CD14-positive monocyte (primary cell): ENCODE data around the gene SSU72. TPM values are rescaled to one million over a fixed set of nuclear protein-coding genes. Genes with fewer than 3 reads are reported as not detected.
A peak's percentile ranks its signal among the peaks of the same experiment; 100 is the strongest.

Experiments used
- DNase-seq, 3 donors: peaks; one replicate each; pipeline ENCODE4 v3.0.0-alpha.2; 2011 to 2022
- H2AFZ ChIP-seq: 2 replicates; pipeline ENCODE4 v1.6.0; 2012; ENCODE audit warnings: mild to moderate bottlenecking, low read depth, low read length, inconsistent platforms; ENCODE audit not compliant: insufficient read depth, poor library complexity, severe bottlenecking
- H3K27ac ChIP-seq, 2 donors: 1 replicate in 1 of 2; 2 replicates in 1 of 2; pipeline ENCODE4 v1.5.1; 2012 to 2013; ENCODE audit warnings: low read length in 2 of 2, control low read depth in 1 of 2, inconsistent platforms in 1 of 2, low read depth in 1 of 2, mild to moderate bottlenecking in 1 of 2
- H3K27me3 ChIP-seq, 2 donors: one replicate each; pipeline versions ENCODE4 v1.6.0 to v1.6.1; 2011 to 2013; ENCODE audit warnings: low read length in 2 of 2; ENCODE audit not compliant: control insufficient read depth in 2 of 2, insufficient read depth in 2 of 2
- H3K36me3 ChIP-seq, 2 donors: replicated peaks in 1 of 2; 1 replicate in 1 of 2; 2 replicates in 1 of 2; pipeline versions ENCODE4 v1.5.1 to v1.6.1; 2012 to 2013; ENCODE audit warnings: low read length in 2 of 2, control low read depth in 1 of 2, inconsistent platforms in 1 of 2, mild to moderate bottlenecking in 1 of 2; ENCODE audit not compliant: insufficient read depth in 2 of 2, control insufficient read depth in 1 of 2
- H3K4me1 ChIP-seq, 2 donors: 1 replicate in 1 of 2; 2 replicates in 1 of 2; pipeline versions ENCODE4 v1.5.1 to v1.6.1; 2012 to 2013; ENCODE audit warnings: low read length in 2 of 2, control low read depth in 1 of 2, inconsistent platforms in 1 of 2, mild to moderate bottlenecking in 1 of 2, moderate library complexity in 1 of 2; ENCODE audit not compliant: insufficient read depth in 2 of 2, control insufficient read depth in 1 of 2
- H3K4me2 ChIP-seq: replicated peaks from 2 replicates; pipeline ENCODE3; 2012; ENCODE audit warnings: low read length, moderate library complexity, mild to moderate bottlenecking; ENCODE audit not compliant: poor library complexity, severe bottlenecking; ENCODE audit errors: extremely low read depth
- H3K4me3 ChIP-seq, 3 experiments: fragments of 200-600 bp in 1 of 3; sonication (generic) in 1 of 3; replicated peaks in 1 of 3; 1 replicate in 2 of 3; 2 replicates in 1 of 3; pipeline ENCODE4 v1.5.1; 2011 to 2013; ENCODE audit warnings: low read length in 3 of 3, mild to moderate bottlenecking in 3 of 3, control low read depth in 2 of 3, low read depth in 2 of 3, inconsistent platforms in 1 of 3, moderate library complexity in 1 of 3
- H3K79me2 ChIP-seq: 2 replicates; pipeline ENCODE4 v1.6.0; 2012; ENCODE audit warnings: mild to moderate bottlenecking, control low read depth, inconsistent platforms, low read length, moderate library complexity; ENCODE audit not compliant: insufficient read depth
- H3K9ac ChIP-seq: 2 replicates; pipeline ENCODE4 v1.6.0; 2017; ENCODE audit warnings: low read length, mild to moderate bottlenecking; ENCODE audit not compliant: insufficient read depth, poor library complexity, severe bottlenecking
- H3K9me3 ChIP-seq, 2 donors: replicated peaks in 1 of 2; 1 replicate in 1 of 2; 2 replicates in 1 of 2; pipeline versions ENCODE4 v1.5.1 to v1.6.1; 2012 to 2013; ENCODE audit warnings: low read length in 2 of 2, control low read depth in 1 of 2; ENCODE audit not compliant: control insufficient read depth in 1 of 2, insufficient read depth in 1 of 2
- H4K20me1 ChIP-seq: 2 replicates; pipeline ENCODE4 v1.6.0; 2012; ENCODE audit warnings: mild to moderate bottlenecking, low read length, control low read depth, moderate library complexity; ENCODE audit not compliant: insufficient read depth
- H3K27ac Mint-ChIP-seq, 7 donors: one replicate each; pipeline ENCODE4 v1.8.0; 2020; ENCODE audit warnings: mild to moderate bottlenecking in 7 of 7, mixed read lengths in 7 of 7, moderate library complexity in 6 of 7, inconsistent platforms in 2 of 7
- H3K27me3 Mint-ChIP-seq, 3 donors: one replicate each; pipeline ENCODE4 v1.8.0; 2021 to 2022; ENCODE audit warnings: low read depth in 3 of 3, mild to moderate bottlenecking in 3 of 3, mixed read lengths in 3 of 3, moderate library complexity in 3 of 3, inconsistent platforms in 1 of 3
- H3K36me3 Mint-ChIP-seq, 2 donors: one replicate each; pipeline ENCODE4 v1.8.0; 2020; ENCODE audit warnings: mixed read lengths in 2 of 2, inconsistent platforms in 1 of 2, mild to moderate bottlenecking in 1 of 2
- H3K4me1 Mint-ChIP-seq: one replicate; pipeline ENCODE4 v1.8.0; 2020; ENCODE audit warnings: mild to moderate bottlenecking, mixed read lengths
- H3K4me3 Mint-ChIP-seq, 2 donors: one replicate each; pipeline ENCODE4 v1.8.0; 2020; ENCODE audit warnings: mild to moderate bottlenecking in 2 of 2, mixed read lengths in 2 of 2, moderate library complexity in 1 of 2
- H3K9me3 Mint-ChIP-seq, 7 donors: one replicate each; pipeline ENCODE4 v1.8.0; 2020 to 2022; ENCODE audit warnings: mixed read lengths in 7 of 7, mild to moderate bottlenecking in 6 of 7, moderate library complexity in 6 of 7, inconsistent platforms in 2 of 7
- WGBS: methylation state at CpG from one replicate; pipeline ENCODE4 v1.1.5; 2013; ENCODE audit warnings: missing lambda C conversion rate; ENCODE audit not compliant: insufficient coverage; 5-methylcytosine and 5-hydroxymethylcytosine counted together
- intact Hi-C, 2 donors: fragments of 100-400 bp; cut with micrococcal nuclease; formaldehyde crosslinking; loops; one replicate each; pipeline versions ENCODE4 v1.15.0 to v1.15.1; 2023
- polyA plus RNA-seq, 3 donors: library from polyadenylated mRNA; depleted of rRNA in 1 of 3; unstranded in 2 of 3; stranded (reverse) in 1 of 3; fragments of 300-500 nt in 2 of 3; fragments of >200 nt in 1 of 3; fragmentation: Illumina TruSeq in 2 of 3; gene quantifications; 1 replicate in 2 of 3; 2 replicates in 1 of 3; pipeline ENCODE4 v1.2.3, GENCODE V29; 2012 to 2021
- TF ChIP-seq, protein P1 (sequence below): fragments of 200-600 bp; IDR thresholded peaks from one replicate; pipeline ENCODE4 v1.8.0; 2022; ENCODE audit warnings: antibody characterized with exemption, mild to moderate bottlenecking

SSU72 gene
- polyA plus RNA-seq, 3 donors, result 88.1 to 168 (median 138) TPM

DNA sequence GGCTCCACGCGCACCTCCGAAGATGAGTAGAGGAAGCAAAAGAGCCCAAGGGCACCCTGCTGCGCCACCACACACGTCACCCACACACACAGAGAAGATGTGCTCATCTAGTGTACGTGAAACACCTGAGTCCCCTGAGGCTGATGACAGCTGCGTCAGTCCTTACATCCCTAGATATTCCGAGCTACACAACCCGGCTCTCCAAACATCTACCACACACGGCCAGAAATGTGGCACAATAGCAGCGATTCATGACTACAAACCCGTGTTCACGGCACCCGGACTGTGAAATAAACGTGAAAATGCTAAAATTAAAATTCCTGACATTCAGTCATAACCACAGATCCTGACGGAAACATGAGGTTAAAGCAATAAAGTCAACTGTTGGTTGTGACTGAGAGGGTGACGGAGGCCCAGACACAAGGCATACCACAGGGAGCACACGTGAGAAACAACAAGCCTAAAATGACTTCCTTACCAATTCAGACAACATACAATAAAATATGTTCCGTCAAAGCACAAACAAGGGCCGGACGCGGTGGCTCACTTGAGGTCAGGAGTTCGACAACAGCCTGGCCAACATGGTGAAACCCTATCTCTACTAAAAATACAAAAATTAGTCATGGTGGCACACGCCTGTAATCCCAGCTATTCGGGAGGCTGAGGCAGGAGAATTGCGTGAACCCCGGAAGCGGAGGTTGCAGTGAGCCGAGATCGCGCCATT lies 7.3 kb downstream of the SSU72 start:
- intact Hi-C loops, result no loop called here
- 95% methylated on average over 13 of the region's 31 CpGs for WGBS
- H3K9ac ChIP-seq, result no peak overlapping the region
- no peak overlapping the region for H2AFZ ChIP-seq
- no peaks in the 10 kb centered on the region for H3K4me1 ChIP-seq
- peaks cover 0 to 3% (median 1%) of the 10 kb centered on the region in 3 donors for H3K27me3 Mint-ChIP-seq
- TF ChIP-seq, protein P1, sequence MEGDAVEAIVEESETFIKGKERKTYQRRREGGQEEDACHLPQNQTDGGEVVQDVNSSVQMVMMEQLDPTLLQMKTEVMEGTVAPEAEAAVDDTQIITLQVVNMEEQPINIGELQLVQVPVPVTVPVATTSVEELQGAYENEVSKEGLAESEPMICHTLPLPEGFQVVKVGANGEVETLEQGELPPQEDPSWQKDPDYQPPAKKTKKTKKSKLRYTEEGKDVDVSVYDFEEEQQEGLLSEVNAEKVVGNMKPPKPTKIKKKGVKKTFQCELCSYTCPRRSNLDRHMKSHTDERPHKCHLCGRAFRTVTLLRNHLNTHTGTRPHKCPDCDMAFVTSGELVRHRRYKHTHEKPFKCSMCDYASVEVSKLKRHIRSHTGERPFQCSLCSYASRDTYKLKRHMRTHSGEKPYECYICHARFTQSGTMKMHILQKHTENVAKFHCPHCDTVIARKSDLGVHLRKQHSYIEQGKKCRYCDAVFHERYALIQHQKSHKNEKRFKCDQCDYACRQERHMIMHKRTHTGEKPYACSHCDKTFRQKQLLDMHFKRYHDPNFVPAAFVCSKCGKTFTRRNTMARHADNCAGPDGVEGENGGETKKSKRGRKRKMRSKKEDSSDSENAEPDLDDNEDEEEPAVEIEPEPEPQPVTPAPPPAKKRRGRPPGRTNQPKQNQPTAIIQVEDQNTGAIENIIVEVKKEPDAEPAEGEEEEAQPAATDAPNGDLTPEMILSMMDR, result no peak
- H3K79me2 ChIP-seq, result peaks cover 99% of the 10 kb centered on the region
- H3K36me3 Mint-ChIP-seq, result peaks cover 50 to 76% of the 10 kb centered on the region in 2 donors
- H3K4me3 ChIP-seq, result no peak overlapping the region
- H3K4me1 Mint-ChIP-seq, result peaks cover 18% of the 10 kb centered on the region
- no peaks in the 10 kb centered on the region for H3K9me3 Mint-ChIP-seq
- no peaks in the 10 kb centered on the region for H3K9me3 ChIP-seq
- no peaks in the 10 kb centered on the region for H3K27me3 ChIP-seq
- no peak overlapping the region for H3K4me3 Mint-ChIP-seq
- peak overlapping the region in 1 of 2 donors; percentile 36 for H3K27ac ChIP-seq
- H3K27ac Mint-ChIP-seq, result peak overlapping the region in 2 of 7 donors; percentile 33 to 74
- DNase-seq, result no peak
- no peak overlapping the region for H3K4me2 ChIP-seq
- peaks cover 51 to 76% of the 10 kb centered on the region in 2 donors for H3K36me3 ChIP-seq
- H4K20me1 ChIP-seq, result peaks cover 97% of the 10 kb centered on the region

DNA sequence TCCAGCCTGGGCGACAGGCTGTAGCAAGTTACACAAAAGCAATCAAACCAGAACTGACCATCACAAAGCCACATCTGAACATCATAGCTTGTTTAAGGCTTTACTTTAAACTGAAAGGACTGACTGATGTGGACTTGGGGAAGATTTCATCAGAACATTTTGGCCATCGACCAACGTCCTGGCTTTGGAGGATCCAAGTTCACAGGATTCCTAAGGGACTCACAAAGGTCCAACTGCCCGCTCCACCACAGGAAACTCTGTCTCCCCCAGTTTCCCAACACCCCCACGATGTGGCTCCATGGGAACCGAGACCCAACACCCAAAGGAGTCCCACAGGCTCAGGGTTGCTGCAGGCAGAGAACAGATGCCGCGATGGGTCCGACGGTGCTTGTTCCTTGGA lies 9.3 kb downstream of the SSU72 start:
- Histone ChIP-seq H3K4me1 (no peaks in the 10 kb centered on the region), H3K27ac (no peak overlapping the region), H3K36me3 (peaks cover 62 to 90% of the 10 kb centered on the region in 2 donors), H3K9ac (no peak overlapping the region), H3K4me3 (no peak overlapping the region), H3K4me2 (no peak overlapping the region), H3K79me2 (peaks cover 86% of the 10 kb centered on the region), H3K9me3 (no peaks in the 10 kb centered on the region), H4K20me1 (peaks cover 98% of the 10 kb centered on the region), H2AFZ (no peak overlapping the region), H3K27me3 (no peaks in the 10 kb centered on the region)
- Mint-ChIP-seq H3K27me3 (peaks cover 0 to 4% (median 1%) of the 10 kb centered on the region in 3 donors), H3K4me3 (no peak overlapping the region), H3K9me3 (no peaks in the 10 kb centered on the region), H3K4me1 (peaks cover 12% of the 10 kb centered on the region), H3K27ac (peak overlapping the region in 3 of 7 donors; percentile 21 to 75 (median 37)), H3K36me3 (peaks cover 58 to 80% of the 10 kb centered on the region in 2 donors)
- intact Hi-C loops, result no loop called here
- TF ChIP-seq, protein P1, result no peak
- no peak for DNase-seq
- 91% methylated on average over 9 of the region's 10 CpGs for whole genome bisulfite sequencing
